Pancreas (tissue), 10 donors: ENCODE data around the gene BLACAT1. TPM values are rescaled to one million over a fixed set of nuclear protein-coding genes. Genes with fewer than 3 reads are reported as not detected.

Experiments
- ATAC-seq, 4 donors: fragments of 200-7000 bp; cut with Tn5 transposase; one replicate each; pipeline versions ENCODE4 v1.8.0 to v1.9.1; 2020; ENCODE audit warnings: mild to moderate bottlenecking in 4 of 4, moderate library complexity in 4 of 4
- DNase-seq, 6 donors: peaks; one replicate each; pipeline ENCODE4 v3.0.0-alpha.2; 2020
- FAIRE-seq: peaks from 2 replicates; lab custom pipeline; 2012; peaks lifted over from hg19 to GRCh38; lab: Jason Lieb, UNC
- H3K27ac ChIP-seq, 4 donors: fragments of 200-600 bp; sonication (generic); 1 replicate in 3 of 4; 2 replicates in 1 of 4; pipeline versions ENCODE4 v1.5.0 to v1.8.0; 2020
- H3K27me3 ChIP-seq, 4 donors: fragments of 200-600 bp; one replicate each; pipeline ENCODE4 v1.8.0; 2021
- H3K36me3 ChIP-seq, 3 donors: fragments of 200-600 bp; sonication (generic) in 1 of 3; one replicate each; pipeline versions ENCODE4 v1.5.0 to v1.8.0; 2020 to 2021
- H3K4me1 ChIP-seq, 3 donors: fragments of 200-600 bp; one replicate each; pipeline ENCODE4 v1.8.0; 2021
- H3K4me3 ChIP-seq, 4 donors: fragments of 200-600 bp; sonication (generic) in 2 of 4; one replicate each; pipeline versions ENCODE4 v1.5.0 to v1.8.0; 2020 to 2021
- H3K9me3 ChIP-seq, 4 donors: fragments of 200-600 bp; one replicate each; pipeline ENCODE4 v1.8.0; 2021
- WGBS, 2 donors: extraction: QIAGEN DNeasy Blood & Tissue Kit; methylation state at CpG; one replicate each; pipeline ENCODE4 v1.1.7; 2013; 5-methylcytosine and 5-hydroxymethylcytosine counted together
- intact Hi-C, 3 donors: fragments of 100-400 bp; cut with DNase I; formaldehyde crosslinking; loops; one replicate each; pipeline versions ENCODE4 v1.11.1 to v1.14.2; 2022
- polyA plus RNA-seq, 2 donors: library from polyadenylated mRNA; stranded (reverse); fragments of 200-250 nt; gene quantifications; one replicate each; pipeline ENCODE4 v1.2.3, GENCODE V29; 2013
- total RNA-seq, 6 donors: library from RNA; stranded (reverse); fragmentation: NEBNext Ultra II Directional in 4 of 6; extraction: Animal tissue kit (Norgen Biotek cat#: 25700) in 4 of 6; gene quantifications; one replicate each; pipeline versions ENCODE4 v1.2.1 to v1.2.4, GENCODE V29; 2021 to 2023
- TF ChIP-seq, protein P1 (sequence below), 4 donors: fragments of 200-600 bp; sonication (generic) in 3 of 4; IDR thresholded peaks; one replicate each; pipeline versions ENCODE4 v1.5.0 to v1.8.0; 2021; ENCODE audit warnings: antibody characterized with exemption in 4 of 4
- donor health status: healthy with polysubstance abuse.
- donor health status: DM: no; HTN: no; CAD: no; lungs with moderate emphysema.
- donor health status: DM: no; HTN: no; CAD: no.
- donor health status: control.
- donor health status: control.
- donor health status: Bipolar disorder and iron deficiency.
- donor health status: DM: yes; HTN: yes; CAD: no.
- donor health status: DM: no; HTN: no; CAD: no.
- donor health status: DM: no; HTN: no; CAD: no.
- donor health status: DM: yes; HTN: yes; CAD: no.

BLACAT1 gene
- total and polyA plus RNA-seq, 8 donors, result 0.09 to 0.34 (median 0.17) TPM; not detected in 2

- intact Hi-C loops, result no loop called here
Measured at GRCh38 chr1:205496661-205497060, 40.8 kb upstream of the BLACAT1 start.

GRCh38 chr1:205495237-205495823 is 39.5 kb upstream of the BLACAT1 start:
- 40% methylated on average over 9 of the region's 9 CpGs for WGBS, 2 donors
- TF ChIP-seq, protein P1, sequence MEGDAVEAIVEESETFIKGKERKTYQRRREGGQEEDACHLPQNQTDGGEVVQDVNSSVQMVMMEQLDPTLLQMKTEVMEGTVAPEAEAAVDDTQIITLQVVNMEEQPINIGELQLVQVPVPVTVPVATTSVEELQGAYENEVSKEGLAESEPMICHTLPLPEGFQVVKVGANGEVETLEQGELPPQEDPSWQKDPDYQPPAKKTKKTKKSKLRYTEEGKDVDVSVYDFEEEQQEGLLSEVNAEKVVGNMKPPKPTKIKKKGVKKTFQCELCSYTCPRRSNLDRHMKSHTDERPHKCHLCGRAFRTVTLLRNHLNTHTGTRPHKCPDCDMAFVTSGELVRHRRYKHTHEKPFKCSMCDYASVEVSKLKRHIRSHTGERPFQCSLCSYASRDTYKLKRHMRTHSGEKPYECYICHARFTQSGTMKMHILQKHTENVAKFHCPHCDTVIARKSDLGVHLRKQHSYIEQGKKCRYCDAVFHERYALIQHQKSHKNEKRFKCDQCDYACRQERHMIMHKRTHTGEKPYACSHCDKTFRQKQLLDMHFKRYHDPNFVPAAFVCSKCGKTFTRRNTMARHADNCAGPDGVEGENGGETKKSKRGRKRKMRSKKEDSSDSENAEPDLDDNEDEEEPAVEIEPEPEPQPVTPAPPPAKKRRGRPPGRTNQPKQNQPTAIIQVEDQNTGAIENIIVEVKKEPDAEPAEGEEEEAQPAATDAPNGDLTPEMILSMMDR (IDR thresholded peaks at IDR 0.05), result no peak
- Histone ChIP-seq H3K4me1 (no peaks in the 10 kb centered on the region), H3K36me3 (no peaks in the 10 kb centered on the region), H3K27ac (no peak overlapping the region), H3K9me3 (no peaks in the 10 kb centered on the region), H3K4me3 (no peak overlapping the region), H3K27me3 (no peaks in the 10 kb centered on the region)
- peak; percentile 21 to 59 (median 44) for ATAC-seq
- no peak for DNase-seq
- no peak for FAIRE-seq
- intact Hi-C loops, result no loop called here

More at GRCh38 chr1:205496661-205497060, 40.8 kb upstream of the BLACAT1 start:
- no peaks in the 10 kb centered on the region for H3K36me3 ChIP-seq
- WGBS, 2 donors, result 88 to 97% methylated on average over 1 of the region's 1 CpG
- TF ChIP-seq, protein P1 (IDR thresholded peaks at IDR 0.05), result no peak
- no peak for ATAC-seq
- no peak for FAIRE-seq
- no peak overlapping the region for H3K4me3 ChIP-seq
- no peaks in the 10 kb centered on the region for H3K27me3 ChIP-seq
- H3K27ac ChIP-seq, result no peak overlapping the region
- H3K9me3 ChIP-seq, result no peaks in the 10 kb centered on the region
- no peaks in the 10 kb centered on the region for H3K4me1 ChIP-seq
- DNase-seq, result peak in 1 of 6 donors; percentile 0

GRCh38 chr1:205494115-205494514 is 38.3 kb upstream of the BLACAT1 start:
- Histone ChIP-seq H3K4me1 (no peaks in the 10 kb centered on the region), H3K27me3 (no peaks in the 10 kb centered on the region), H3K36me3 (no peaks in the 10 kb centered on the region), H3K4me3 (no peak overlapping the region), H3K9me3 (no peaks in the 10 kb centered on the region), H3K27ac (no peak overlapping the region)
- intact Hi-C loops, result loop anchor here in 1 of 3 donors (5.0 kb wide), 1 partner anchor 33 kb away; no protein-coding TSS in a partner anchor
- DNase-seq (no peak), ATAC-seq (no peak), FAIRE-seq (no peak)
- 78 to 93% methylated on average over 4 of the region's 4 CpGs for WGBS, 2 donors
- TF ChIP-seq, protein P1 (IDR thresholded peaks at IDR 0.05), result no peak

DNA sequence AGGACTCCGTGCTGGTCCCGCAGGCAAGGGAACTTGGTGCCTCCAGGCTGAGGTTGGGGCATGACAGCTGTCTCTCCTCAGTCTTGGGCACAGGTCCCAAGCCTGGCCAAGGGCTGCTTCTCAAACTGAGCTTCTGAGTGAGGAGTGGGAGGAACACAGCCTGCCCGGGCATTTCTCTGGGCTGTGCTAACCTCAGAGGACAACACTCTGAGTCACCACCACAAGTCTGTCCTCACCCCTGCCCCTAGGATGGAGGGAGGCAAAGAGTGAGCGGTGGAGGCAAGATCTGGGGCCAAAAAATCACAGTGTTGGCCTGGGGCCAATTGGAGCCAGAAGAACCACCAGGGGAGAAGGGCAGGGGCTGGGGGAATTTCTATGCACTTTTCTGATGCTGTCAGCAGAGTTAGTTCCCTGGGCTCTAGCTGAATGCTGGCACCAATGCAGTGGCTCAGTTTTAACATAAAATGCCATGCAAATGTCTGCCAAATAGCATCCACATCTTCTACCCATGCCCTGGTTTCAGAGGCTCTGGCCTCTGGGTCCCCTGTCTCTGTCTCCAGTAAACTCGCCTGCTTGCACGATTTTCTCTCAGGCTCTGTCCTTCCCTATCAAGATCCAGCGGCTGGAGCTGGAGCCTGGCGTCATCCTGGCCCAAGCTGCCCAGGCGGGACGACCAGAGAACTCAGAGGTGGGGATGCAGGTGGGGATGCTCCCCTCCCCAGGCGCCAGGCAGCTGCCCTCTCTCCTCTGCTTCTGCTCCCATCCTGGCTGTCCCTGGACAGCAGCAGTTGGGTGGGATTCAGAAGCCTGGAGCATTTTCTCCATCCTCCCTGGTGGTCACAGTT is 37.6 kb upstream of the BLACAT1 start:
- no peak for FAIRE-seq
- intact Hi-C loops, result loop anchor here in 1 of 3 donors (5.0 kb wide), 1 partner anchor 34 kb away; no protein-coding TSS in a partner anchor
- 56 to 58% methylated on average over 11 of the region's 11 CpGs for WGBS, 2 donors
- Histone ChIP-seq H3K4me1 (no peaks in the 10 kb centered on the region), H3K4me3 (no peak overlapping the region), H3K27ac (peak overlapping the region in 1 of 4 donors; percentile 23), H3K36me3 (no peaks in the 10 kb centered on the region), H3K27me3 (no peaks in the 10 kb centered on the region), H3K9me3 (no peaks in the 10 kb centered on the region)
- ATAC-seq, result peak in 3 of 4 donors; percentile 49 to 73 (median 70)
- TF ChIP-seq, protein P1 (IDR thresholded peaks at IDR 0.05), result no peak
- DNase-seq, result peak in 1 of 6 donors; percentile 26
